ENCODE results near the gene RNF11.
A peak's percentile ranks its signal among the peaks of the same experiment; 100 is the strongest.

The RNF11 gene

GRCh38 chr1:51301152-51301843, 65.2 kb downstream of the RNF11 start:
- POLR2A ChIA-PET, result no interaction called here
- CTCF ChIA-PET, result no interaction called here

GRCh38 chr1:51301844-51302162, 65.7 kb downstream of the RNF11 start:
- ChIA-PET CTCF (no interaction called here), POLR2A (no interaction called here)
- TF ChIP-seq, protein P1, sequence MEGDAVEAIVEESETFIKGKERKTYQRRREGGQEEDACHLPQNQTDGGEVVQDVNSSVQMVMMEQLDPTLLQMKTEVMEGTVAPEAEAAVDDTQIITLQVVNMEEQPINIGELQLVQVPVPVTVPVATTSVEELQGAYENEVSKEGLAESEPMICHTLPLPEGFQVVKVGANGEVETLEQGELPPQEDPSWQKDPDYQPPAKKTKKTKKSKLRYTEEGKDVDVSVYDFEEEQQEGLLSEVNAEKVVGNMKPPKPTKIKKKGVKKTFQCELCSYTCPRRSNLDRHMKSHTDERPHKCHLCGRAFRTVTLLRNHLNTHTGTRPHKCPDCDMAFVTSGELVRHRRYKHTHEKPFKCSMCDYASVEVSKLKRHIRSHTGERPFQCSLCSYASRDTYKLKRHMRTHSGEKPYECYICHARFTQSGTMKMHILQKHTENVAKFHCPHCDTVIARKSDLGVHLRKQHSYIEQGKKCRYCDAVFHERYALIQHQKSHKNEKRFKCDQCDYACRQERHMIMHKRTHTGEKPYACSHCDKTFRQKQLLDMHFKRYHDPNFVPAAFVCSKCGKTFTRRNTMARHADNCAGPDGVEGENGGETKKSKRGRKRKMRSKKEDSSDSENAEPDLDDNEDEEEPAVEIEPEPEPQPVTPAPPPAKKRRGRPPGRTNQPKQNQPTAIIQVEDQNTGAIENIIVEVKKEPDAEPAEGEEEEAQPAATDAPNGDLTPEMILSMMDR (IDR thresholded peaks at IDR 0.05; ENCODE audit: control extremely low read depth, extremely low read depth, low read depth, missing control alignments), result no peak
- DNase-seq (ENCODE audit: extremely low spot score), result peak; percentile 46

More at GRCh38 chr1:51301152-51301843, 65.2 kb downstream of the RNF11 start:
- TF ChIP-seq, protein P1 (IDR thresholded peaks at IDR 0.05; ENCODE audit: control extremely low read depth, extremely low read depth, low read depth, missing control alignments), result no peak
- DNase-seq (ENCODE audit: extremely low spot score), result peak; percentile 18

GRCh38 chr1:51302270-51302669, 66.2 kb downstream of the RNF11 start:
- TF ChIP-seq, protein P1 (IDR thresholded peaks at IDR 0.05; ENCODE audit: control extremely low read depth, extremely low read depth, low read depth, missing control alignments), result no peak
- DNase-seq (ENCODE audit: extremely low spot score), result no peak
- ChIA-PET CTCF (no interaction called here), POLR2A (no interaction called here)

DNA sequence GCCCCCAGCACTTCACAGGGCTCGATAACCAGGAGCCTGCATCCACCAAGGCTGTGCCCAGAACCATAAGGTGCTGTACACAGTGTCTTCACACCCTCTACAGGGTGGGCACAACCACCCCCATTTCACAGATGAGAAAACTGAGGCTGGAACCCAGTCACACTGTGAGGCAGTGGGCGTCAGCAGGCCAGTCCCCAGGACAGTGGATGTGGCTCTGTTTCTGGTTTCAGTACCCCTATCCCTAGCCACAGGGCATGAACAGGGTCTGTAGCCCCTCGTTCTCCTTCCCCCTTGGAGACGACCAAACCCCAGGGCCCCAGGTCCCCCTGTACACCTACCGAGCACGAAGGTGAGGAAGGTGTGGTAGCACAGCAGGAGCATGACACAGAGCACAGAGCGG, 66.7 kb downstream of the RNF11 start:
- ChIA-PET POLR2A (no interaction called here), CTCF (no interaction called here)
- TF ChIP-seq, protein P1 (IDR thresholded peaks at IDR 0.05; ENCODE audit: control extremely low read depth, extremely low read depth, low read depth, missing control alignments), result no peak
- DNase-seq (ENCODE audit: extremely low spot score), result peak; percentile 17

- ChIA-PET POLR2A (no interaction called here), CTCF (no interaction called here)
- DNase-seq (ENCODE audit: extremely low spot score), result peak; percentile 28
- TF ChIP-seq, protein P1 (IDR thresholded peaks at IDR 0.05; ENCODE audit: control extremely low read depth, extremely low read depth, low read depth, missing control alignments), result no peak
These were observed 67.2 kb downstream of the RNF11 start for GRCh38 chr1:51303315-51303714.

DNA sequence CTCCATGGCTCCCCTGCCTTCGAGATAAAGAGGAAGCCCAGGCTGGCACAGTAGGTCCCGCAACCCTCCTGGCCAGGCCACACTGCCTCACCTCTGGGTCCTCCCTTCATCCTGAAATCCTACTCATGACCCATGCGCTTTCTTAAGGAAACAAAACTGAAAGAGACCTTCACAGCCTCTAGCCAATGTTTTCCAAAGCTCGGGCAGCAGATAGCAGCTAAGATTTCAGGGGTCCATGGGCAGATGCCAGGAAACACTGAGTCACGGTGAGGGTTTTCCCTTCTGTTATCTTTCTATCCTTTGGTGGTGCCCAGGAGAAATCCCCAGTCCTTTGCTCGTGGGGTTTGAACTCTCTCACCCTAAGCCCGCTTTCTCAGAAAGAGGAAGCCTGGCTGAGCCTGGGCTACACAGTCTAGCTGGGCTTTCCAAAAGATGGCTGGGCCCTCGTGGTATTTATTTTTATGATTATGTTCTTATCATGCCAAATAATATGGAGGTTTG, 67.7 kb downstream of the RNF11 start:
- POLR2A ChIA-PET, result no interaction called here
- CTCF ChIA-PET, result no interaction called here
- peak; percentile 59 for DNase-seq (ENCODE audit: extremely low spot score)
- TF ChIP-seq, protein P1 (IDR thresholded peaks at IDR 0.05; ENCODE audit: control extremely low read depth, extremely low read depth, low read depth, missing control alignments), result no peak

Data from GM10248 (cell line).